GM19099 (cell line): ENCODE measurements around the gene HDAC1.

Source experiments
- POLR2A ChIP-seq: IDR thresholded peaks from 3 replicates; pipeline ENCODE4 v1.6.1; 2011; ENCODE audit warnings: low read depth; ENCODE audit not compliant: insufficient read length; ENCODE audit errors: extremely low read depth

Gene HDAC1

GRCh38 chr1:32307324-32307723 lies 15.4 kb downstream of the HDAC1 start:
- no peak for TF ChIP-seq POLR2A

- no peak for TF ChIP-seq POLR2A
These were observed 18.1 kb downstream of the HDAC1 start for GRCh38 chr1:32309960-32310359.

GRCh38 chr1:32311709-32312393 lies 20.0 kb downstream of the HDAC1 start:
- no peak for TF ChIP-seq POLR2A

DNA sequence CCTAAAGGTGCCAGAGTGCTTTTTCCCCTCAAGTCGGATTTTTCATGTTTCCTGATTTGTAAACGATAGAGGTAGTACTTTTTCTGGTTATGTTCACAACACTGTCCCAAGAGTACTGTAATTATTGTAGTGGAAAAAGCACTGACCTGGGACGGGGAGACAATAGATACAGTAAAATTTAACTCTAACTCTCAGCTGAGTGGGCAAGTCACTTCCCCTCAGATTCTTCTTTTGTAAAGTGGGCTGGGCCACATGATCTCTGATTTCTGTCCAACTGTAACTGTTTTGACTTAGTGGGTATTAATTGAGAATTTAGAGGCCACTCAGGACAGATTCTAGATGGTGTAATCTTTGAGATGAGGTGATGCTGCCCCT lies 25.0 kb downstream of the HDAC1 start:
- TF ChIP-seq POLR2A: no peak

DNA sequence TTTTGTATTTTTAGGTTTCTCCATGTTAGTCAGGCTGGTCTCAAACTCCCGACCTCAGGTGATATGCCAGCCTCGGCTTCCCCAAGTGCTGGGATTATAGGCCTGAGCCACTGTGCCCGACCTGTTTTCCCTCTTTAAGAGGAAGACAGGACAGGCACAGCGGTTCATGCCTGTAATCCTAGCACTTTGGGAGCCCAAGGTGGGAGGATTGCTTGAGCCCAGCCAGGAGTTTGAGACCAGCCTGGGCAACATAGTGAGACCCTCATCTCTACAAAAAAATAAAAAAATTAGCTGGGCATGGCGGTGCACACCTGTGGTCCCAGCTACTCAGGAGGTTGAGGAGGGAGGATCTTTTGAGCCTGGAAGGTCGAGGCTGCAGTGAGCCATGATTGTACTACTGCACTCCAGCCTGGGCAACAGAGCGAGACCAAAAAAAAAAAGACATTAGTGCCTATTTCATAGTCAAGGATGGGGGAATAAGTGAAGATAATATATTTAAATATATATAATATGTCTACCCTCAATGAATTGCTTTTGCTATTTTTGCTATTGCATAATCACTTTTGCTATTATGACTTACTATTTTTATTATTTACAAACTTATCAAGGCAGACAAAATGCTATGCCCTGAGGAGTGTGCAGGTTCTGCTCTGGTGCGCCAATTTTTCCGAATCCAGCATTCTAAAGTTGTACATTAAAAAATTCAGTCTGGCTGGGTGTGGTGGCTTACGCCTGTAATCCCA lies 26.4 kb downstream of the HDAC1 start:
- no peak for TF ChIP-seq POLR2A

DNA sequence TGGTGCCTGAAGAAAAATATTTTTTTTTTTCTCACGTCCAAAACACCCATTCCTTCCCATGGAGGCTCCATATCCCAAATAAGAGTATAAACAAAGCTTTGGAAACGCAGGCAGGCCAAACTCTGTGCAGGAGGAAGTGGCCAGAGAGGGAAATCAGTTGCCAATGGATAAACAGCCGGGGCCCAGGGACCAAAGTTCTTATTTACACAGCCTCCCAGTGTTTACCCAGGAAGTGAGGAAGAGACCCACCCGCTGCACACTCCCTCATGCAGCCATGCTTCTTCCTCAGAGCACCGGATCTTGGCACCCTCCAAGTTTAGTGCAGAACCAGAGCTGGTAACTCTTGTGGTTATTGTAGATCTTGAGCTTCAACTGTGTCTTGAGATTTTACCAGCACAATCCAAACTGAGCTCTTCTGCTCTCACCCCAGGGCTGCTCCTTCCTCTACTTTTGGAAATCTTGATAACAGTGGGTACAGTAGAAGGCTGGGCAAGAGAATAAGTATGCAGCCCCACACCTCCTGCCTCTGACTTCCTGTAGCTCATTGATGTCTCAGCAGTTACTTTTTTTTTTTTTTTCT lies 29.9 kb downstream of the HDAC1 start:
- TF ChIP-seq POLR2A: no peak

DNA sequence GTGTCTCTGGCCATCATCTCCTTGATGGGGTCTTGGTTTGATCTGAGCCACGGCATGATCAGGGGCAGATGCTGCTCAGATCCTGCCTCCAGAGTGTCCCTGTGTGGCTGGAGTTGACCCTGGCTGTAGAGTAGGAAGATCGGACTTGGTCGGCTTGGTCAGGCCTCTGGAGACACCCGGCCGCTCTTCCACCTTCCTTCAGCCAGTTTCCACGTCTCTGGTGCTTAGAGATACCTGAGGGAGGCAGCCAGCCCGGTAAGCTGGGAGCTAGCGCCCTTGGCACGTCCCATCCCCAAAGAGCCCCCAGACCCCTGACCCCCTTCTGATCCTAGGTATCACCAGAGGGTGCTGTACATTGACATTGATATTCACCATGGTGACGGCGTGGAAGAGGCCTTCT lies 35.3 kb downstream of the HDAC1 start:
- TF ChIP-seq POLR2A: no peak

DNA sequence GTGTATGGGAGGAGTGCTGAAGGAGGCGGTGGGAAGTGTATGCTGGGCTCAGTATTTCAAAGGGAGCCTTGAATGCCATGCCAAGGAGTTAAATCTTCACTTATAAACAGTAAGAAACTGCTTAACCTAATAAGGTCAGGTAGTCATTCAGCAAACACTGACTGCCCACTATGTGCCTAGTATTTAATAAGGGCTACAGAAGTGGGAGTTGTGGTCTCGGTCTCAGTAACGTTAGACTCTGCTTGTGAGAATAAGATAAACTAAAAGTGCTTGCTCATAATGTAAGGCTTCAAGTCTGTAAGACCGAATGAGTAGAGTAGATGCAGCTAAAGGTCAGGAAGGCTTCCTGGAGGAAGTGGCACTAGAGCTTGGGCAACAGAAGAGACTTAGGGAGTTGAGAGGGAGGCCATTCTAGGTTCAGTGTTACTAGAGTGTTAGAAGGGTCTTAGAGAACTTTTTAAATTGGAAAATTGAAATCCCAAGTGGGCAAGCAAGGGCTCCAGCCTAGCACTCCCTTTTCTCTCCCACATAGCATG lies 38.1 kb downstream of the HDAC1 start:
- no peak for TF ChIP-seq POLR2A

DNA sequence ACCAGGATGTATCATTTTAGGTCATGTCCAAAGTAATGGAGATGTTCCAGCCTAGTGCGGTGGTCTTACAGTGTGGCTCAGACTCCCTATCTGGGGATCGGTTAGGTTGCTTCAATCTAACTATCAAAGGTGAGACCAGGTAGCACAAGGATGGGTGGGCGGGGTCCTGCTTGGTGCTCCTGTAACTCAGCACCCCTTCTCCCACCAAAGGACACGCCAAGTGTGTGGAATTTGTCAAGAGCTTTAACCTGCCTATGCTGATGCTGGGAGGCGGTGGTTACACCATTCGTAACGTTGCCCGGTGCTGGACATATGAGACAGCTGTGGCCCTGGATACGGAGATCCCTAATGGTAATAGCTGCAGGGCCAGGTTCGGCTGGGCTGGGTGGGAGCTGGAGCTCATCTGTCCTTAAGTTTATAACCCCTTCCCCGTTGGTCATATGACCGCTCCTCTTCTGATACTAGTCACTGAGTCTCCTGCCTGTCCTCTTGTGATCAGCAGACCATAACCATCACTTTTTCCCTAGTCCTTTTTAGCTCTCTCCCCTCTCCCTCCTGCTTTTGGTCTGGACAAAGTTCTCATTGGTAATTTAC lies 38.8 kb downstream of the HDAC1 start:
- peak; percentile 29 for TF ChIP-seq POLR2A

DNA sequence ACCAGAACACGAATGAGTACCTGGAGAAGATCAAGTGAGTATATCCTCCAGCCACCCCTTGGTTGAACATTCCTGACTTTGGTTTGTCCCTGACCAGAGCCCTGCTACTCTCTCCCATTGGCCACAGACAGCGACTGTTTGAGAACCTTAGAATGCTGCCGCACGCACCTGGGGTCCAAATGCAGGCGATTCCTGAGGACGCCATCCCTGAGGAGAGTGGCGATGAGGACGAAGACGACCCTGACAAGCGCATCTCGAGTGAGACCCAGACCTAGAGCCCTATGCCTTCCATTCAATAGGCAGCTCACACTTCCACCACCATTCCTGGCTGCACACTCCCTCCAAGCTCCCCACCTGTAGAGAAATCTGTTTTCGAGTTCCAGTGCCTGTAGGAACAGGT lies 39.7 kb downstream of the HDAC1 start:
- peak; percentile 40 for TF ChIP-seq POLR2A

- TF ChIP-seq POLR2A: peak; percentile 25
These were observed 40.6 kb downstream of the HDAC1 start for GRCh38 chr1:32332290-32333079.

- no peak for TF ChIP-seq POLR2A
These were observed 41.5 kb downstream of the HDAC1 start for GRCh38 chr1:32333251-32333963.

GRCh38 chr1:32334274-32334861 lies 42.5 kb downstream of the HDAC1 start:
- peak; percentile 9 for TF ChIP-seq POLR2A

DNA sequence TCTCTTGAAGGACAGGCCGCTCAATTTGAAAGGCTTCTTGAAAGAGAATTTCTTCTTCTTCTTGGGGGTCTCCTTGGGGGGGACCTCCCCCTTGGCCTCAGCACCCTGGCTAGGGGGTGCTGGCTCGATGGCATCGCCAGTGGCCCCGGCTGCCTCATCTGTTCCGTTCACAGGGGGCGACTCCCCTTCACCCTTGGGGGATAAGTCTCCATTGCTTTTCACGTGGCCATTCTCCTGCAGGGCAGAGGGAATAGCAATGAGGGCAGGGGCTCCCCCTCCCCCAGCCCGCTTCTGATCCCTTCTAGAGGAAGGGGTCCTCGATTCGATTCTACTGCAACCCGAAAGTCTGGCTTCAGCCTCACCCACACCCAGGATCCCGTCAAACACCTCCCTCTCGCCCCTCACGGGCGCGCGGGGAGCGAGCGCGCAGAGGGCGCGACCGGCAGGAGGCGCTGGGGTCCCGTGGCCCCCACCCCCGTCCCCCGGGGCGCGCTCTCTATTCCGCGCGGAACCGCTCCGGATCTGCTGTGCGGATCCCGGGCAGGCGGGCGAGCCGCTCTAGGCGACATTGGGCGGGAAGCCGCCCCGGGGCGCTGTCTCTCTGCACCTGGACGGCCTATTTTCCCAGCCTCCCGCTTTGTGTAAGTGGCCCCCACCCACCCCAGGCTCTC lies 43.1 kb downstream of the HDAC1 start:
- no peak for TF ChIP-seq POLR2A

DNA sequence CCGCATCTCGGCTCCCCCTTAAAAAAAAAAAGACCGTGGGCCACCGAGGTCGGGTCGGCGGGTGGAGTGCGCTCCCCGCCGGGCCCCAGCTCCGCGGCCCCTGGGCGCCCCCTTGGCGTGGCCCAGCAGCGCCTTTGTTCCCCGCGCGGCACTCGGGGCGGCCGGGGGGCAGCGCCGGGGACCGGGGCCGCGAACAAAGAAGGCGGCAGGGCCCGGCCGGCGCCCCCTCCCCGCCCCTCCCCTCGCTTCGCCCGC lies 43.6 kb downstream of the HDAC1 start:
- no peak for TF ChIP-seq POLR2A
